ENCODE results near the gene MCOLN2. TPM values are rescaled to one million over a fixed set of nuclear protein-coding genes. Genes with fewer than 3 reads are reported as not detected.

The MCOLN2 gene
- total RNA-seq, 1 donor from 2014 or later, result not detected

DNA sequence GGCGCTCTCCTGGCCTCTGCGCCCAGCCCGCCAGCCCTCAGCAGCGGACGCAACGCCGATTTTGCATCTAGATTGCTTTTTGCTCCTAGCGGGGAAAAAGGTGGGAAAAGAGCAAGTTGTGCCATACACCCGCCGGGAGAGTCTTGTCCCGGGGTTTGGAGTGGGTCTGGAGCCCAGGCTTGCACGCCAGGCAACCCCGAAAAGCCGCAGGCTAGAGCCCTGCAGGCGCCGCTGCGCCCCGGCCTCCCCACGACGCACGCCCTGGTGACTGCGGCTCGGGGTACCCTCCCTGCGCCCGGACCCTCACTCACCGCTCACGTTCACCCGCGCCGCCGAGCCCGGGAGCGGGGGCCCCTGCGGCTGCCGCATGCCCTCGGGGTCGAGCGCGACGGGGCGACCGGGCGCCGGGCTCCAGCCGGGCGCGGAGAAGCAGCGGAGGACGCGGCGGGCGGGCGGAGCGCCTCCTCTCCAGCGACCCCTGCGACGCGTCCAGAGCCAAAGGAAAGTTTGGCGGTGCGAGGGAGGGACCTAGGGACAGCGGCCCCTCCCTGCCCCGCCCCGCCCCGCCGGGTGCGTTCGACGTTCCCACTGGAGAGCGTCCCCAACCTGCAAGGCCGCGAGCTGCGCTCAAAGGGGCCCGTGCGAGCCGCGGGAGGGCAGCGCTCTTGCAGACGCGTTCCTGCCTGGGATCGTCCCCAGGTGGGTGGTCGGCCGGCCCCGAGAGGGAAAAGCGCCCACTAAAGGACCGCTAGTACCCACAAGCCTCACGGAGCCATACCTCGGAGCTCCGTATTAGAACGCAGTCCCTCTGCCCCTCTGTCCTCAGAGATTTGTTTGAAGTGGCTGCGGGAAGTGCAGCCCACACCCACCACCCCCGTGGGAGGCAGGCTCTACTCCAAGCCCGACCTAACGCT, 104.0 kb downstream of the MCOLN2 start, which contains the start of gene LPAR3:
Gene LPAR3, minus strand, starts transcription at position 502 of the 914 bp plus-strand sequence. CDS start 27,086 bp downstream, outside the sequence.
- DNase-seq, result peak; percentile 46

DNA sequence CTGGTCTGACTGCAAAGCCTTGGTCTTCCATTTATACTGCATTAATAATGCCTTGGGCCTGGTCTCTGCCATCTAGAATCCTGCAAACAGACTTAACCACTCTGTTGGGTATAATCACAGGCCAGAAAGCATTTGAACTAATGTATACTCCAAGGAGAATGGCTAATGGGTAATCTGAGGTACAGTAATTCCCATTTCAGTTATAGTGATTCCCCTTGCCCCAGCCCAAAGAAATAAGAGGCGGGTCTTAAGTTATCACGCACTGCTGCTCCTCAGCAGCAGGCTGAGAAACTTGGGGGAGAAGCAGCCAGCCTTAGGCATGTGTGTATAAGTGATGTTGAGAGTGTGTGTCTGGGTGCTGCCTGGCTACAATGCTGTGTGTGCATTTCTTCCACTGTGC, 106.3 kb downstream of the MCOLN2 start:
- no peak for DNase-seq

DNA sequence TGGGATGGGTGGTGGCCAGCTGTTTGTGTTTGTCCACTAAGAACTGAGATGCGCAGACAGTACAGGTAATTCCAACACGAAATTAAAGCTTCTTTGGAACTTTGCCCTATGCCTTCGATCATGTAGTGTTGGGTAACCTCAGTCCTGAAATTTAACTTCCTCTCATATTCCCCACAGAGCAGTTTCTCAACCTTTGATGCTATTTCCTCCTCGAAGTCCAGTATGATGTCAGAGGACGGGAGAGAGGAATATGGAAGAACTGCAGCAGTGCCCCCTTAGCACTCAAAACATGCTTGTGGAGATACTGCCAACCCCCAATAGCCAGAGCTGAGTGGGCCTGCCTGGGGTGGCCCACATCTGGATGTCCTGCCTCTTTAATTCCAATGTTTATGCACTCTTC, 107.5 kb downstream of the MCOLN2 start:
- no peak for DNase-seq

DNA sequence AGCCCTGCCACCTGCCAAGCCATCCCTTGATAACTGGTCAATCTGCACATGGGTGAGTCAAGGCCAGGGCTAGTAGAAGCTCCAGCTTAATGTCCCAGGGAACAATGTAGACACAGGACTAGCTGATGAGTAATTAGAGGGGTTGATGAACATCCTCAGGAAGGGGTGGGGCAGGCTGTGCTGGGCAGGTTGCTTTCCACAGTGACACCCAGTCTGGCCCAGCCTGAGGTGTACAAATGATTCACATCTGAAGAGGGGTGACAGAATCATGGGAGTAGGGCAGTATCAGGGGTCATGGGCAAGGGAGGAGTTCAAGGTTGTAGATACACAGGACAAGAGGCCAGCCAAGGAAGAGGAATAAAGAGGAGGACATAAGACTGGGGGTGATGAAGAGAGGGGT, 108.2 kb downstream of the MCOLN2 start:
- no peak for DNase-seq

DNA sequence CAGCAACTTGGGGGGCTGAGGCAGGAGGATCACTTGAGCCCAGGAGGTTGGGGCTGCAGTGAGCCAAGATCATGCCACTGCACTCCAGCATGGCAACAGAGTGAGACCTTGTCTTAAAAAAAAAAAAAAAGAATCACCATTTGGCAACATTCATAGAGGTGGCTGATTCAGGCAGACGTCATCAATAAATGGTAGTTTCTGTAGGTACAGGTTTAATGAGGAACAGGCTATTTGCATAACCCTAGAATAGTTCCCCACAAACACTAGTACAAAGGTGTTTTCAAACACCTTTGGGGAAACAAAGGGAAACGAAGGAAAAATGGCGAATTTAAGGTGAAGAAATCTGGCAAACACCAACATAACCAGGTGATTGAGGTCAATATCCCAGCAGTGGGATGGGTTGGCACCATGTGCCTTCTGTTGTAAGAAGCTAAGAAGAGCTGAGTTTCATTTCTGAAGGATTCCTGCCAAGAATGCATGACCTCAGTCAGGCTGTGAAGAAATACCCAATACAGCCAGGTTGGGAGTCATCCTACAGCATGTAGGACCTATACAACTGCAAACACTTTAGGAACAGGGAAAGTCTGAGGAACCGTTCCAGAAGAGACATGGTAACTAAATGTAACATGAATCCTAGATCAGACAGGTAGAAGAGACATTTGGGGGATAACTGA, 109.5 kb downstream of the MCOLN2 start:
- DNase-seq, result no peak

DNA sequence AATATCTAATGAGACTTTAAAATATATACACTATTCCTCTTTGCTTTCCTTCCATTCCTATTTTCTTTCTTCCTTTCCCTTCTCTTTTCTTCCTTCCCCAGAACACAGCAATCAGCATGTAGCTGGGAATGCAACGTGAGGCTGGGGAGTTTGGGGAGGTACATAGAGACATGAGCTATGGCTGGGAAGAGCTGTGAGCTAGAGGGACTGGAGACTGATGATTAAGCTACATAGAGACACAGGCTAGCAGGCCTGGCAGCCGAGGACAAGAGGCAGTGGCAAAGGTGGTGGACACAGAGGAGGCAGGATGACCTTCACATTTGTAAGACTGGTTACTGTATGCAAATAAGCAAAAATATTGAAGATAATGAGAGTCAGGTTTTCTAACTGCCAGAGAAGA, 111.4 kb downstream of the MCOLN2 start:
- DNase-seq, result no peak

DNA sequence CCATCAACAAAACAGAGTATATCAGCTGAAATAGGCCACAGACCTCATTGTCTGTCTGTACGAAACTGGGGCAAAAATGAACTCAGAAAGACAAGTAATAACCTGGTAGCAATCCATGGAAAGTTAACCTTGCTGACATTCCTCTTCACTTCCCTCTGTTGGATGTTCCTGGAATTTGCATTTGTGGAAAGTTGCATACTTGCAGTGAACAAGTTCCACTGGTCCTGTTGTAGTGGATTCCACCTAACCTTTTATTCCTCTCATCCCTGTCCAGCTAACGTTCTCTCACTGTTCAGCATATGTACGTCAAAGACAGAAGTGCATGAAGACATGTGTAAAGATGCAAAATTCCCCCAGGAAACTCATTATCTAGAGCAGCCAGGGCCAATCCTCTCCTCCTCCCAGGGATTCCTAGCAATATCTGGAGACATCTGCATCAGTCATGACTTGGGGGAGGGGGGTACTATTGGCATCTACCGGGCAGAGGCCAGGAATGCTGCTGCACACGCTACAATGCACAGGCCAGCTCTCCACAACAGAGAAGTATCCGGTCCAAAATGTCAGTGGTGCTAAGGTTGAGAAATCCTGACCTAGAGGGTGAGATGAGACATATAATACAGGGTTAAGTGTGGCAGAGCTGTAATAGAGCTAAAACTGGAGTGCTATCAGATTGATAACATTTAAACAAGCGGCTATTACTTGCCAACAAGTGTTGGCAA, 112.1 kb downstream of the MCOLN2 start:
- no peak for DNase-seq

DNA sequence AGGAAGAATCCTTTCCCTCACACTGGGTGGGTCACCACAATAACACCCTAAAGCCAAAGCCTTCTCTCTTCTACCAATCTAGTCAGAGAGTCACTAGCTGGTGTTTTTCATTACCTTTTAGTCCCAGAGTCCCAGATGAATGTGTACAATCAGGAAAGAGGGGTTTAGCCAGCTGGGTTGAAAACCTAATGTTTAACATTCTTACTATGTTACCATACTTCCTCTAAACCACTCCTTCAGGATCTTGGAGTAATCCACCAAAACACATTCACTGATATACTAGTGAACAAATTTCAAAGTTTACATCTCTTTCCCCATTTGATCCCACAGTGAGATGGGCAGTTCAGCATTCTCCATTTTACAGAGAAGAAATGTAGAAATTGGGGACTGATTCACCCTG, 113.6 kb downstream of the MCOLN2 start:
- no peak for DNase-seq

DNA sequence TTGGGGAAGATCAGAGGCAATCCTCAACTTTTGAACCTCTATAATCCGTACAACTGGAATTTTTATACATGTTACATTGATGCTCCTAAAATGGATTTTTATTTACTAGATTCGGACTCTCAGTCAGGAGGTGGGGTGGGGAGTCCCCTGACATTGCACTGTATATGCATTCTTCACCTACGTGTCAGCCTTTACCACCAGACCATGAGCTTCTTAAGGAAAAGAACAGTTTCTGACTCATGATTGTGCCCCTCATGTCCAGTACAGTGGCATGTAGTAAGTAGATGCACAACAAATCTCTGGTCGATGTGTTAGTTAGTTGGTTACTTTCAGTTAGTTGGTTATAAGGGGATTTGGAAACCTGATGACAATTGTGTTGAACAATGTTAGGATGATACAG, 119.3 kb downstream of the MCOLN2 start:
- DNase-seq, result no peak

DNA sequence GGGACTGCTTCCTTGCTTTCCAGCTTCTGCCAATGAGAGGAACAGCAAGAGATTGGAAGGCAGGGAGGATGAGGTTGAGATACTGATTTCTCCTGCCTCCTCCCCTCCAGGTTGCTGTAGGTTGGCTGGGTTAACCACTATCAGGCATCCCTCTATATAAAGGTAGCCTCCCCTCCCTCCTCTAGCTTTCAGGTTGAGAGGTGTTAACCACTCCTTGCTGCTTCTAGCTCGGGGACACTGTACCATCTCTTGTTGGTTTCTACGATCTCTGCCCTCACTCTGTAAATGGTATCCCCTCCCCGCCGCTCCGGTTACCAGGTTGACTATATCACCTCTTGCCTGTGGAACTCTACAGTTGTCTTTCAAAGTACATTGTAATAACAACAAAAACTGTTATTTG, 120.6 kb downstream of the MCOLN2 start:
- DNase-seq, result no peak

Other genes with a start within 250 kb of the MCOLN2 start
- 4.7 TPM for gene LPAR3, start 103.9 kb downstream of the MCOLN2 start, total RNA-seq
- gene MCOLN3, start 51.4 kb upstream of the MCOLN2 start, total RNA-seq, result 0.62 TPM
- 18.4 TPM for gene SYDE2, start 203.9 kb upstream of the MCOLN2 start, total RNA-seq